HCT116 (cell line): ENCODE data around the gene GOLGA7B. TPM values are rescaled to one million over a fixed set of nuclear protein-coding genes. Genes with fewer than 3 reads are reported as not detected.

Experiments
- ATAC-seq: fragments of 200-7000 bp; cut with Tn5 transposase; 2 replicates; pipeline ENCODE4 v1.9.1; 2020; ENCODE audit warnings: mild to moderate bottlenecking, moderate library complexity
- BruUV-seq: library from RNA; stranded (reverse); fragments of 400-500 nt; replicated peaks from 2 replicates; lab custom pipeline; 2021; lab: Mats Ljungman, UMichigan
- CTCF ChIA-PET: fragments of 300-600 bp; sonication (Branson Sonifier 250); formaldehyde crosslinking; loops from one replicate; lab custom pipeline; 2021; ENCODE audit warnings: antibody characterized with exemption; lab: Charles Lee
- POLR2A ChIA-PET: fragments of 300-600, 350-600 bp; sonication (Branson Sonifier 250); formaldehyde crosslinking; loops from one replicate; lab custom pipeline; 2021; ENCODE audit warnings: antibody characterized with exemption; lab: Charles Lee
- RAD21 ChIA-PET, 2 experiments: fragments of 300-600 bp; sonication (Branson Sonifier 250); formaldehyde crosslinking; loops; one replicate each; lab custom pipeline; 2023; ENCODE audit warnings: low total read pairs in 2 of 2; ENCODE audit not compliant: uncharacterized antibody in 2 of 2, unreplicated experiment in 2 of 2, low non-redundant PET in 1 of 2; lab: Charles Lee
- DNase-seq: peaks from one replicate; pipeline ENCODE4 v3.0.0-alpha.2; 2010; ENCODE audit warnings: low read depth, low spot score
- H2AFZ ChIP-seq: fragments of 200-600 bp; shearing (Covaris generic), sonication (generic); 2 replicates; pipeline ENCODE4 v1.6.1; 2017; ENCODE audit warnings: low read depth, mixed run types, mixed read lengths, antibody characterized with exemption, low read length; ENCODE audit not compliant: poor library complexity, severe bottlenecking
- H3K27ac ChIP-seq: 2 replicates; pipeline ENCODE4 v1.5.1; 2012; ENCODE audit warnings: low read depth, low read length
- H3K27me3 ChIP-seq: fragments of 200-600 bp; sonication (generic); 2 replicates; pipeline ENCODE4 v1.6.1; 2016; ENCODE audit warnings: mixed run types, low read length, mixed read lengths; ENCODE audit not compliant: insufficient read depth
- H3K36me3 ChIP-seq, 2 experiments: fragments of 200-500 bp in 1 of 2; fragments of 200-600 bp in 1 of 2; sonication (Bioruptor generic) in 1 of 2; sonication (generic) in 1 of 2; 2 replicates each; pipeline versions ENCODE4 v1.5.1 to v1.6.1; 2014 to 2016; ENCODE audit warnings: low read length in 2 of 2, inconsistent platforms in 1 of 2, mixed read lengths in 1 of 2, mixed run types in 1 of 2; ENCODE audit not compliant: insufficient read depth in 2 of 2, control insufficient read depth in 1 of 2
- H3K4me1 ChIP-seq, 2 experiments: fragments of 200-600 bp in 1 of 2; sonication (generic) in 1 of 2; 2 replicates each; pipeline versions ENCODE4 v1.5.1 to v1.6.1; 2012 to 2017; ENCODE audit warnings: low read length in 2 of 2, inconsistent platforms in 1 of 2, mild to moderate bottlenecking in 1 of 2, mixed read lengths in 1 of 2, mixed run types in 1 of 2, moderate library complexity in 1 of 2; ENCODE audit not compliant: insufficient read depth in 2 of 2, control insufficient read depth in 1 of 2
- H3K4me2 ChIP-seq: fragments of 200-600 bp; sonication (generic); 2 replicates; pipeline ENCODE4 v1.6.1; 2017; ENCODE audit warnings: mixed run types, low read length, mixed read lengths
- H3K4me3 ChIP-seq, 2 experiments: fragments of 200-600 bp in 1 of 2; sonication (generic) in 1 of 2; replicated peaks in 1 of 2; 2 replicates each; pipeline ENCODE4 v1.5.1; 2011 to 2016; ENCODE audit warnings: low read length in 2 of 2, control low read depth in 1 of 2, low read depth in 1 of 2, mild to moderate bottlenecking in 1 of 2, mixed read lengths in 1 of 2, mixed run types in 1 of 2
- H3K79me2 ChIP-seq: fragments of 200-600 bp; sonication (generic); 2 replicates; pipeline ENCODE4 v1.6.1; 2017; ENCODE audit warnings: mild to moderate bottlenecking, mixed run types, low read length, moderate library complexity, mixed read lengths; ENCODE audit not compliant: insufficient read depth
- H3K9ac ChIP-seq: fragments of 200-600 bp; sonication (generic); 2 replicates; pipeline ENCODE4 v1.6.1; 2016; ENCODE audit warnings: low read length, mixed read lengths
- H3K9me2 ChIP-seq: fragments of 200-600 bp; sonication (generic), shearing (Covaris generic); 2 replicates; pipeline ENCODE4 v1.6.1; 2017; ENCODE audit warnings: mixed run types, mild to moderate bottlenecking, moderate library complexity; ENCODE audit not compliant: insufficient read depth
- H3K9me3 ChIP-seq, 2 experiments: fragments of 200-500 bp in 1 of 2; fragments of 200-600 bp in 1 of 2; sonication (Bioruptor generic) in 1 of 2; sonication (generic) in 1 of 2; 2 replicates each; pipeline ENCODE4 v1.6.1; 2014 to 2017; ENCODE audit warnings: low read length in 2 of 2, mixed read lengths in 2 of 2, inconsistent platforms in 1 of 2, low read depth in 1 of 2, mild to moderate bottlenecking in 1 of 2, mixed run types in 1 of 2, moderate library complexity in 1 of 2; ENCODE audit not compliant: control insufficient read depth in 1 of 2, insufficient read depth in 1 of 2
- H4K20me1 ChIP-seq: fragments of 200-600 bp; sonication (generic), shearing (Covaris generic); 2 replicates; pipeline ENCODE4 v1.6.1; 2017; ENCODE audit warnings: mixed run types, mild to moderate bottlenecking, moderate library complexity; ENCODE audit not compliant: insufficient read depth
- POLR2AphosphoS5 ChIP-seq: IDR thresholded peaks from 2 replicates; pipeline ENCODE4 v1.6.1; 2011; ENCODE audit warnings: mild to moderate bottlenecking, low read depth, low read length, moderate library complexity
- intact Hi-C: fragments of 100-400 bp; cut with micrococcal nuclease; formaldehyde crosslinking; loops from 2 replicates; pipeline ENCODE4 v1.10.0; 2022
- total RNA-seq: library from RNA; stranded (reverse); gene quantifications from one replicate; pipeline ENCODE4 v1.2.1, GENCODE V29; 2021; ENCODE audit not compliant: unreplicated experiment
- TF ChIP-seq, protein P1 (sequence below): IDR thresholded peaks from 2 replicates; pipeline ENCODE4 v1.6.1; 2012
- TF ChIP-seq, protein P2 (sequence below): IDR thresholded peaks from 2 replicates; pipeline ENCODE4 v1.6.1; 2012; ENCODE audit warnings: low read depth

GOLGA7B gene
- total RNA-seq, 1 experiment from 2014 or later, result 1.0 TPM

GRCh38 chr10:97831259-97831658, 18.4 kb upstream of the GOLGA7B start:
- BruUV-seq, result no TSS peak
- intact Hi-C loops, result no loop called here

More at GRCh38 chr10:97831259-97831658, 18.4 kb upstream of the GOLGA7B start:
- ChIA-PET POLR2A (no interaction called here), RAD21 (no interaction called here), CTCF (interaction anchor here (1.2 kb wide), 1 partner anchor 18 kb away, joined by 3 read pairs; the partner anchor contains the start of gene GOLGA7B)
- Histone ChIP-seq H4K20me1 (no peaks in the 10 kb centered on the region), H3K4me2 (no peak overlapping the region), H3K27me3 (no peaks in the 10 kb centered on the region), H3K9me2 (no peaks in the 10 kb centered on the region), H3K27ac (no peak overlapping the region), H3K79me2 (no peaks in the 10 kb centered on the region), H3K4me3 (no peak overlapping the region), H2AFZ (no peak overlapping the region), H3K4me1 (peaks cover 0 to 5% of the 10 kb centered on the region in 2 experiments; a peak in 1 of 4 replicates), H3K9me3 (no peaks in the 10 kb centered on the region), H3K9ac (no peak overlapping the region)
- DNase-seq (no peak), ATAC-seq (no peak)
- no peak for TF ChIP-seq POLR2AphosphoS5
- TF ChIP-seq, protein P1, sequence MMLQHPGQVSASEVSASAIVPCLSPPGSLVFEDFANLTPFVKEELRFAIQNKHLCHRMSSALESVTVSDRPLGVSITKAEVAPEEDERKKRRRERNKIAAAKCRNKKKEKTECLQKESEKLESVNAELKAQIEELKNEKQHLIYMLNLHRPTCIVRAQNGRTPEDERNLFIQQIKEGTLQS, result no peak
- TF ChIP-seq, protein P2, sequence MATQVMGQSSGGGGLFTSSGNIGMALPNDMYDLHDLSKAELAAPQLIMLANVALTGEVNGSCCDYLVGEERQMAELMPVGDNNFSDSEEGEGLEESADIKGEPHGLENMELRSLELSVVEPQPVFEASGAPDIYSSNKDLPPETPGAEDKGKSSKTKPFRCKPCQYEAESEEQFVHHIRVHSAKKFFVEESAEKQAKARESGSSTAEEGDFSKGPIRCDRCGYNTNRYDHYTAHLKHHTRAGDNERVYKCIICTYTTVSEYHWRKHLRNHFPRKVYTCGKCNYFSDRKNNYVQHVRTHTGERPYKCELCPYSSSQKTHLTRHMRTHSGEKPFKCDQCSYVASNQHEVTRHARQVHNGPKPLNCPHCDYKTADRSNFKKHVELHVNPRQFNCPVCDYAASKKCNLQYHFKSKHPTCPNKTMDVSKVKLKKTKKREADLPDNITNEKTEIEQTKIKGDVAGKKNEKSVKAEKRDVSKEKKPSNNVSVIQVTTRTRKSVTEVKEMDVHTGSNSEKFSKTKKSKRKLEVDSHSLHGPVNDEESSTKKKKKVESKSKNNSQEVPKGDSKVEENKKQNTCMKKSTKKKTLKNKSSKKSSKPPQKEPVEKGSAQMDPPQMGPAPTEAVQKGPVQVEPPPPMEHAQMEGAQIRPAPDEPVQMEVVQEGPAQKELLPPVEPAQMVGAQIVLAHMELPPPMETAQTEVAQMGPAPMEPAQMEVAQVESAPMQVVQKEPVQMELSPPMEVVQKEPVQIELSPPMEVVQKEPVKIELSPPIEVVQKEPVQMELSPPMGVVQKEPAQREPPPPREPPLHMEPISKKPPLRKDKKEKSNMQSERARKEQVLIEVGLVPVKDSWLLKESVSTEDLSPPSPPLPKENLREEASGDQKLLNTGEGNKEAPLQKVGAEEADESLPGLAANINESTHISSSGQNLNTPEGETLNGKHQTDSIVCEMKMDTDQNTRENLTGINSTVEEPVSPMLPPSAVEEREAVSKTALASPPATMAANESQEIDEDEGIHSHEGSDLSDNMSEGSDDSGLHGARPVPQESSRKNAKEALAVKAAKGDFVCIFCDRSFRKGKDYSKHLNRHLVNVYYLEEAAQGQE, result no peak
- TF ChIP-seq, all 23 proteins: peak for 0
- H3K36me3 ChIP-seq, result no peaks in the 10 kb centered on the region
